IMR-90 (cell line): Measurements from ENCODE around the gene ADAMTSL1. TPM values are rescaled to one million over a fixed set of nuclear protein-coding genes. Genes with fewer than 3 reads are reported as not detected.

ENCODE experiments used
- ATAC-seq: fragments of 200-7000 bp; cut with Tn5 transposase; 2 replicates; pipeline ENCODE4 v1.9.1; 2020; ENCODE audit warnings: low read depth, mild to moderate bottlenecking, moderate library complexity
- BruUV-seq: library from RNA; stranded (reverse); fragments of 400-500 nt; replicated peaks from 2 replicates; lab custom pipeline; 2021; lab: Mats Ljungman, UMichigan
- CTCF ChIA-PET: fragments of 300-600 bp; formaldehyde crosslinking; extraction: SDS; loops from one replicate; lab custom pipeline; 2021; ENCODE audit warnings: antibody characterized with exemption; lab: Yijun Ruan, JAX
- POLR2A ChIA-PET: fragments of 300-600 bp; sonication (Branson Sonifier 250); formaldehyde crosslinking; loops from one replicate; lab custom pipeline; 2022; ENCODE audit warnings: antibody characterized with exemption; ENCODE audit not compliant: unreplicated experiment; lab: Charles Lee
- DNase-seq: peaks from one replicate; pipeline ENCODE4 v3.0.0; 2013
- H2AFZ ChIP-seq: replicated peaks from 2 replicates; pipeline ENCODE3; 2013; ENCODE audit warnings: low read length, mild to moderate bottlenecking; ENCODE audit not compliant: poor library complexity
- H2AK5ac ChIP-seq: 2 replicates; pipeline ENCODE4 v1.6.1; 2013; ENCODE audit warnings: low read depth, low read length, inconsistent platforms
- H2AK9ac ChIP-seq: replicated peaks from 2 replicates; pipeline ENCODE3; 2013; ENCODE audit warnings: mild to moderate bottlenecking, low read depth, low read length, moderate library complexity; ENCODE audit not compliant: poor library complexity
- H2BK120ac ChIP-seq: 2 replicates; pipeline ENCODE4 v1.6.1; 2013; ENCODE audit warnings: low read depth, low read length, inconsistent platforms
- H2BK15ac ChIP-seq: 3 replicates; pipeline ENCODE4 v1.6.1; 2013; ENCODE audit warnings: low read depth, low read length, inconsistent platforms
- H2BK20ac ChIP-seq: 2 replicates; pipeline ENCODE4 v1.6.1; 2013; ENCODE audit warnings: low read depth, mild to moderate bottlenecking, inconsistent platforms, low read length, moderate library complexity
- H2BK5ac ChIP-seq: 2 replicates; pipeline ENCODE4 v1.6.1; 2013; ENCODE audit warnings: mild to moderate bottlenecking, low read depth, low read length, inconsistent platforms; ENCODE audit not compliant: poor library complexity, severe bottlenecking
- H3K14ac ChIP-seq: replicated peaks from 2 replicates; pipeline ENCODE4 v1.6.1; 2013; ENCODE audit warnings: low read depth, low read length, inconsistent platforms
- H3K18ac ChIP-seq: 2 replicates; pipeline ENCODE4 v1.6.1; 2013; ENCODE audit warnings: low read depth, low read length, control low read depth
- H3K23ac ChIP-seq: 2 replicates; pipeline ENCODE4 v1.6.1; 2013; ENCODE audit warnings: low read depth, low read length, inconsistent platforms
- H3K27ac ChIP-seq: 2 replicates; pipeline ENCODE4 v1.5.1; 2013; ENCODE audit warnings: mild to moderate bottlenecking, control low read depth, low read length; ENCODE audit not compliant: insufficient read depth
- H3K27me3 ChIP-seq: 2 replicates; pipeline ENCODE4 v1.6.1; 2013; ENCODE audit warnings: low read length; ENCODE audit not compliant: control insufficient read depth, insufficient read depth
- H3K36me3 ChIP-seq: 2 replicates; pipeline ENCODE4 v1.6.1; 2013; ENCODE audit warnings: low read length, mixed read lengths; ENCODE audit not compliant: control insufficient read depth, insufficient read depth
- H3K4ac ChIP-seq: 2 replicates; pipeline ENCODE4 v1.6.1; 2013; ENCODE audit warnings: low read depth, low read length, inconsistent platforms
- H3K4me1 ChIP-seq: 2 replicates; pipeline ENCODE4 v1.6.1; 2013; ENCODE audit warnings: low read length, mixed read lengths; ENCODE audit not compliant: control insufficient read depth, insufficient read depth
- H3K4me2 ChIP-seq: 2 replicates; pipeline ENCODE4 v1.6.1; 2013; ENCODE audit warnings: low read depth, mild to moderate bottlenecking, control low read depth, low read length, moderate library complexity
- H3K4me3 ChIP-seq: 2 replicates; pipeline ENCODE4 v1.5.1; 2013; ENCODE audit warnings: low read depth, mild to moderate bottlenecking, control low read depth, low read length, moderate library complexity; ENCODE audit not compliant: insufficient read depth
- H3K56ac ChIP-seq: 2 replicates; pipeline ENCODE4 v1.6.1; 2013; ENCODE audit warnings: low read length, inconsistent platforms; ENCODE audit not compliant: insufficient read depth; ENCODE audit errors: extremely low read depth
- H3K79me1 ChIP-seq, 2 experiments: 2 replicates each; pipeline ENCODE4 v1.6.1; 2013; ENCODE audit warnings: low read length in 2 of 2, inconsistent platforms in 1 of 2, low read depth in 1 of 2
- H3K9ac ChIP-seq: 2 replicates; pipeline ENCODE4 v1.6.1; 2013; ENCODE audit warnings: low read depth, low read length, control low read depth
- H3K9me1 ChIP-seq: 2 replicates; pipeline ENCODE4 v1.6.1; 2013; ENCODE audit warnings: low read length, inconsistent platforms; ENCODE audit not compliant: insufficient read depth
- H3K9me3 ChIP-seq: 2 replicates; pipeline ENCODE4 v1.6.1; 2013; ENCODE audit warnings: low read length; ENCODE audit not compliant: control insufficient read depth, insufficient read depth
- H4K20me1 ChIP-seq: 2 replicates; pipeline ENCODE4 v1.6.1; 2013; ENCODE audit warnings: low read length, inconsistent platforms; ENCODE audit not compliant: insufficient read depth
- H4K5ac ChIP-seq: 2 replicates; pipeline ENCODE4 v1.6.1; 2013; ENCODE audit warnings: mild to moderate bottlenecking, low read depth, low read length, control low read depth
- H4K8ac ChIP-seq, 2 experiments: 2 replicates each; pipeline ENCODE4 v1.6.1; 2013; ENCODE audit warnings: low read depth in 2 of 2, low read length in 2 of 2, control low read depth in 1 of 2, inconsistent platforms in 1 of 2
- H4K91ac ChIP-seq: 2 replicates; pipeline ENCODE4 v1.6.1; 2013; ENCODE audit warnings: low read depth, low read length, inconsistent platforms; ENCODE audit not compliant: insufficient read depth
- BHLHE40 ChIP-seq: fragments of 150-350 bp; IDR thresholded peaks from 2 replicates; pipeline ENCODE4 v1.6.1; 2016; ENCODE audit warnings: mild to moderate bottlenecking, low read depth, low read length
- CEBPB ChIP-seq: IDR thresholded peaks from 2 replicates; pipeline ENCODE4 v1.6.1; 2012; ENCODE audit warnings: low read depth, low read length, improper control_type of control experiment
- CHD1 ChIP-seq: IDR thresholded peaks from 2 replicates; pipeline ENCODE4 v1.6.1; 2012; ENCODE audit warnings: low read depth, low read length, improper control_type of control experiment
- CTCF ChIP-seq: conservative IDR thresholded peaks from 2 replicates; pipeline ENCODE4 v1.5.1; 2012; ENCODE audit warnings: mild to moderate bottlenecking, low read depth, low read length, improper control_type of control experiment
- ELK1 ChIP-seq: fragments of 150-350 bp; IDR thresholded peaks from 2 replicates; pipeline ENCODE4 v1.6.1; 2016; ENCODE audit warnings: low read depth, mild to moderate bottlenecking, low read length, moderate library complexity, borderline replicate concordance
- FOS ChIP-seq: fragments of 150-350 bp; IDR thresholded peaks from 2 replicates; pipeline ENCODE4 v1.6.1; 2016; ENCODE audit warnings: low read depth, low read length
- MAFK ChIP-seq: IDR thresholded peaks from 2 replicates; pipeline ENCODE4 v1.6.1; 2012; ENCODE audit warnings: low read depth, low read length, improper control_type of control experiment
- MAZ ChIP-seq: IDR thresholded peaks from 2 replicates; pipeline ENCODE4 v1.6.1; 2012; ENCODE audit warnings: low read depth, mild to moderate bottlenecking, low read length, improper control_type of control experiment, moderate library complexity, borderline replicate concordance
- MXI1 ChIP-seq: IDR thresholded peaks from 2 replicates; pipeline ENCODE4 v1.6.1; 2012; ENCODE audit warnings: low read depth, mild to moderate bottlenecking, low read length, moderate library complexity, borderline replicate concordance
- NFE2L2 ChIP-seq: fragments of 150-350 bp; IDR thresholded peaks from 2 replicates; pipeline ENCODE4 v1.6.1; 2016; ENCODE audit warnings: low read depth, mild to moderate bottlenecking, low read length
- POLR2A ChIP-seq: IDR thresholded peaks from 2 replicates; pipeline ENCODE4 v1.6.1; 2012; ENCODE audit warnings: mild to moderate bottlenecking, low read depth, low read length
- RAD21 ChIP-seq: IDR thresholded peaks from 2 replicates; pipeline ENCODE4 v1.6.1; 2012; ENCODE audit warnings: low read length, improper control_type of control experiment
- RCOR1 ChIP-seq: IDR thresholded peaks from 2 replicates; pipeline ENCODE4 v1.6.1; 2012; ENCODE audit warnings: mild to moderate bottlenecking, low read length, improper control_type of control experiment; ENCODE audit not compliant: insufficient replicate concordance
- RFX5 ChIP-seq: IDR thresholded peaks from 2 replicates; pipeline ENCODE4 v1.8.0; 2012; ENCODE audit warnings: low read depth, mild to moderate bottlenecking, low read length, moderate library complexity
- SMC3 ChIP-seq: fragments of 150-350 bp; IDR thresholded peaks from 2 replicates; pipeline ENCODE4 v1.6.1; 2016; ENCODE audit warnings: low read depth, mild to moderate bottlenecking, antibody characterized with exemption, low read length, moderate library complexity
- USF2 ChIP-seq: fragments of 150-350 bp; IDR thresholded peaks from 2 replicates; pipeline ENCODE4 v1.6.1; 2017; ENCODE audit warnings: mild to moderate bottlenecking, antibody characterized with exemption, low read length, low read depth
- WGBS, 2 experiments: methylation state at CpG; one replicate each; pipeline versions ENCODE4 v1.1.5 to v1.1.7; 2013; ENCODE audit warnings: missing lambda C conversion rate in 2 of 2; ENCODE audit not compliant: insufficient read length in 1 of 2; ENCODE audit errors: extremely low coverage in 2 of 2; 5-methylcytosine and 5-hydroxymethylcytosine counted together
- dilution Hi-C: fragments of 300-500 bp; cut with HindIII; formaldehyde crosslinking; loops from one replicate; pipeline ENCODE4 v1.14.3; 2018; ENCODE audit warnings: low sequenced_read_pairs; ENCODE audit not compliant: unreplicated experiment
- in situ Hi-C: fragments of 300-500 bp; cut with MboI; formaldehyde crosslinking; loops from 3 replicates; pipeline ENCODE4 v1.14.3; 2019; ENCODE audit warnings: low sequenced_read_pairs, inconsistent platforms, mixed read lengths
- intact Hi-C: fragments of 100-400 bp; cut with micrococcal nuclease; formaldehyde crosslinking; loops from 2 replicates; pipeline ENCODE4 v1.10.0; 2022
- polyA plus RNA-seq, 3 experiments: library from polyadenylated mRNA; depleted of rRNA; stranded (reverse); fragments of >200 nt; gene quantifications; 2 replicates each; pipeline ENCODE4 v1.2.3, GENCODE V29; 2012; ENCODE audit warnings: low replicate concordance in 1 of 3
- total RNA-seq: library from RNA; depleted of rRNA; stranded (reverse); fragments of >200 nt; gene quantifications from 2 replicates; pipeline ENCODE4 v1.2.3, GENCODE V29; 2012

The ADAMTSL1 gene
- total and polyA plus RNA-seq, 2 of the 4 experiments (the other 2 are of a cell fraction), result 38.2 to 62.2 TPM

- in situ Hi-C loops (no loop called here), dilution Hi-C loops (no loop called here), intact Hi-C loops (no loop called here)
- Histone ChIP-seq H3K4ac (no peak overlapping the region), H2AFZ (no peak overlapping the region), H3K18ac (no peak overlapping the region), H2AK5ac (no peak overlapping the region), H3K27ac (no peak overlapping the region), H3K14ac (no peak overlapping the region), H3K36me3 (no peaks in the 10 kb centered on the region), H3K79me1 (no peaks in the 10 kb centered on the region), H2BK120ac (no peak overlapping the region), H4K20me1 (no peaks in the 10 kb centered on the region), H3K9ac (no peak overlapping the region), H2AK9ac (no peak overlapping the region), H3K4me3 (no peak overlapping the region), H3K4me1 (no peaks in the 10 kb centered on the region), H4K5ac (no peak overlapping the region), H4K91ac (no peak overlapping the region), H3K23ac (no peak overlapping the region), H3K56ac (no peak overlapping the region), H2BK5ac (no peak overlapping the region), H3K27me3 (no peaks in the 10 kb centered on the region), H2BK15ac (no peak overlapping the region), H4K8ac (no peak overlapping the region), H3K4me2 (no peak overlapping the region), H2BK20ac (no peak overlapping the region), H3K9me3 (peaks cover 4% of the 10 kb centered on the region; the same call in 1 of the 2 replicates), H3K9me1 (no peaks in the 10 kb centered on the region)
- CTCF ChIA-PET, result no interaction called here
- no peak for TF ChIP-seq NFE2L2
- TF ChIP-seq ELK1, result no peak
- no peak for TF ChIP-seq FOS
- no peak for TF ChIP-seq USF2
- TF ChIP-seq MAZ, result no peak
- TF ChIP-seq BHLHE40, result no peak
- TF ChIP-seq RFX5, result no peak
- TF ChIP-seq CEBPB, result no peak
- TF ChIP-seq RCOR1, result no peak
- TF ChIP-seq SMC3, result no peak
- no peak for TF ChIP-seq MXI1
- no peak for TF ChIP-seq MAFK
- TF ChIP-seq CHD1, result no peak
- TF ChIP-seq CTCF, result no peak
- no peak for TF ChIP-seq POLR2A
- no peak for TF ChIP-seq RAD21
- no peak for DNase-seq
- POLR2A ChIA-PET, result no interaction called here
- BruUV-seq, result no TSS peak
- no peak for ATAC-seq
- WGBS, 2 experiments, result no CpG with 5 or more reads among the region's 2 CpGs
Measured at GRCh38 chr9:18591261-18591660, 117.3 kb downstream of the ADAMTSL1 start.
